Measurements from ENCODE around the gene SYP.

Gene SYP

DNA sequence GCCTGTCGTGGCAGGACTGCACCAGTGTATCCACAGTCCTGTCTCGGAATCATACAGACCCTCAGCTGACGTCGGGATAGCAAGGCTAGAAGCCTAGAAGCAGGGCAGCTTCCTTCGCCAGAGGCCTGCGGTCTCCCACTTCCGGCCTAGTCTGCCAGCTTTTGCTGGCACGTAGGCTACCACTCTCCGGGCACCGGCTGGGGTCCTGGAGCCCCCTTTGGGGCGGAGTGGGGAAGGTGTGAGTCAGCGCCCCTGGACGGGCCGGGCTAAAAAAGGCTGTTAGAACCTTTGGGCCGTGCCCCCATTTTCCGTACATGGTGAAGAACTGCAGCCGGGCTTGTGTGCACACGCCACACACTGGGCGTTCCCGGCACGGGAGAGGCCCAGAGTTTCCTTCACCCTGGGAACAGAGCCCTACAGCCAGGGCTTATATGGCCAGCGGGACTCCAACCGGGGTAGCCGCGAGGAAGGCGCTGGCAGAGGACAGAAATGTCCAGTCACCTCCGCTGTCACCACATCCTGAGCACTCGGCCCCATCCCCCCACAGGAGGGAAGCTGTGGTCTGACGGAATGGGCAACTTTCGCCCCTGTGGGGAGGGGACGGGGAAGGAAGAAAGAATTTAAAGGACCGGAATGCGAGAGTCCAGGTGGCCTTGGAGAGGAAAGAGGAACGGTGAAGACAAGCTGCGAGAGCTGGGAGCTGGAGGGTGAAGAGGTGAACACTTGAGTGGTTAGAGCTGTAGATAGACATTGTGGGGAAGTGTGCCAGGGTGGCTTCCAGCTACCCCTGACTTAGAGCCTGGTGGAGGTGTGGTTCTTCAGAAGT is 32.9 kb downstream of the SYP start:
- no peak for DNase-seq (ENCODE audit: low spot score)
- TF ChIP-seq, protein P1, sequence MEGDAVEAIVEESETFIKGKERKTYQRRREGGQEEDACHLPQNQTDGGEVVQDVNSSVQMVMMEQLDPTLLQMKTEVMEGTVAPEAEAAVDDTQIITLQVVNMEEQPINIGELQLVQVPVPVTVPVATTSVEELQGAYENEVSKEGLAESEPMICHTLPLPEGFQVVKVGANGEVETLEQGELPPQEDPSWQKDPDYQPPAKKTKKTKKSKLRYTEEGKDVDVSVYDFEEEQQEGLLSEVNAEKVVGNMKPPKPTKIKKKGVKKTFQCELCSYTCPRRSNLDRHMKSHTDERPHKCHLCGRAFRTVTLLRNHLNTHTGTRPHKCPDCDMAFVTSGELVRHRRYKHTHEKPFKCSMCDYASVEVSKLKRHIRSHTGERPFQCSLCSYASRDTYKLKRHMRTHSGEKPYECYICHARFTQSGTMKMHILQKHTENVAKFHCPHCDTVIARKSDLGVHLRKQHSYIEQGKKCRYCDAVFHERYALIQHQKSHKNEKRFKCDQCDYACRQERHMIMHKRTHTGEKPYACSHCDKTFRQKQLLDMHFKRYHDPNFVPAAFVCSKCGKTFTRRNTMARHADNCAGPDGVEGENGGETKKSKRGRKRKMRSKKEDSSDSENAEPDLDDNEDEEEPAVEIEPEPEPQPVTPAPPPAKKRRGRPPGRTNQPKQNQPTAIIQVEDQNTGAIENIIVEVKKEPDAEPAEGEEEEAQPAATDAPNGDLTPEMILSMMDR (IDR thresholded peaks at IDR 0.05; ENCODE audit: extremely low read depth, missing control alignments): no peak

DNA sequence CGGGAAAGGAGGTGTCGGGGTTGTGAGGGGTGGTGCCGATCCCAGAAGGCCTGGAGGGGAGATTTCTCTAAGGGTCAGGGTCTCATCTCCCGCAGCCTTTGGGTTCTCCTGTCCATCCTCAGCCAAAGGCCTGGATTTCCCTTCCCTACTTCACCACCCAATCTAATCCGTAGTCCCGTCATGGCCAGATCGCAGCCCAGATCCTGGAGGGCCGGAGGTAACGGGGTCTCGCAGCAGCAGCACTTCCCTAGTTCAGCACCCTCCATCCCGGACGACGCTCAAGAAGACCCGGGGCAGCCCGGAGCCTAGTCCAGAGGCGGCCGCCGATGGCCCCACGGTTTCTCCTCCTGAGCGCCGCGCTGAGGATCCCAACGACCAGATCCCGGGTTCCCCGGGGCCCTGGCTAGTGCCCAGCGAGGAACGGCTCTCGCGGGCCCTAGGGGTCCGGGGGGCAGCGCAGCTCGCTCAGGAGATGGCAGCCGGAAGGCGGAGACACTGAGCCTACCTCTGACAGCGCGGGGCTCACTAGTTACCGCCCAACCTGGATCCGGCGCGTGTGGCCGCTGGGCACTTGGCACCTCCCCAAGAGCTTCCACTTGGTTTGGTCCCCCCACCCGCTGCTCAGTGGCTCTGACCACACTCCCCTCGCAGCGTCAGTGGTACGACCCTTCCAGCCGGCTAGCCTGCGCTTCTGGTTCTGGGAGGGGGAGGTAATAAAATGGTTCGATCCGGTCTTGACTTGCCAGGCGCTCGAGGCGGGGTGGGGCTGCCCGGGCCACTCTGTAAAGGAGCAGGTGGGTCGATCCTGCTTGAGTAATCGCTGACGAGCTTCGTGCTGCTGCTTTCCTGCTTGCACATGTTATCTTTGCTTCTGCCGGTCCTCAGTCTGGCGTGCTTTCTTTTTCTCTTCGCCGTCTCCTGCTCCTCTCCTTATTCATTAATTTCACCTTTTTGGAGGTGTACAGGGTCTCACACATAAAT is 33.8 kb downstream of the SYP start:
- TF ChIP-seq, protein P1 (IDR thresholded peaks at IDR 0.05; ENCODE audit: extremely low read depth, missing control alignments): no peak
- peak; percentile 51 for DNase-seq (ENCODE audit: low spot score)

DNA sequence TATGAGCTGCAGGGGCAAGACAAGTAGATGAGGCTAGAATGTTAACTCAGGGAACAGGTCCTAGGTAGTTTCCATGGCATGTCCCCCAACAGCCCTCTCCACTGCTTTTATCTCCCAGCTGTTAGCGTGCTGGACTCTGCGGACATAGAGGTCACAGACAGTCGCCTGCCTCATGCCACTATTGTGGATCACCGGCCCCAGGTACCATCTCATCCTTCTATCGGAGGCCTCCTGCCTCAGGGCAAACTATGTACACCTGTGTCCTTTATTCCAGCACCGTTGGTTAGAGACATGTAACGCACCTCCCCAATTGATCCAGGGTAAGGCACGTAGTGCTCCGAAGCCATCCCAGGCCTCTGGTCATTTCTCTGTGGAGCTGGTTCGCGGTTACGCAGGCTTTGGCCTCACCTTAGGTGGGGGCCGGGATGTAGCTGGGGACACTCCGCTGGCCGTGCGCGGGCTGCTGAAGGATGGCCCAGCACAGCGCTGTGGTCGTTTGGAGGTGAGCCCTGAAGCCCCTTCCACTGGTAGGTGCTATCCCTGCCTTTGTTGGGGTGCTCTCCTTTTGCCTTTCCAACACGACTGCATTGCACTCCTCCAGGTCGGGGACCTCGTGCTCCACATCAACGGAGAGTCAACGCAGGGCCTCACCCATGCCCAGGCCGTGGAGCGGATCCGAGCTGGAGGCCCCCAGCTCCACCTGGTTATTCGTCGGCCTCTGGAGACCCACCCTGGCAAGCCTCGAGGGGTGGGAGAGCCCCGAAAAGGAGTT is 35.2 kb downstream of the SYP start:
- TF ChIP-seq, protein P1 (IDR thresholded peaks at IDR 0.05; ENCODE audit: extremely low read depth, missing control alignments): no peak
- DNase-seq (ENCODE audit: low spot score): no peak

DNA sequence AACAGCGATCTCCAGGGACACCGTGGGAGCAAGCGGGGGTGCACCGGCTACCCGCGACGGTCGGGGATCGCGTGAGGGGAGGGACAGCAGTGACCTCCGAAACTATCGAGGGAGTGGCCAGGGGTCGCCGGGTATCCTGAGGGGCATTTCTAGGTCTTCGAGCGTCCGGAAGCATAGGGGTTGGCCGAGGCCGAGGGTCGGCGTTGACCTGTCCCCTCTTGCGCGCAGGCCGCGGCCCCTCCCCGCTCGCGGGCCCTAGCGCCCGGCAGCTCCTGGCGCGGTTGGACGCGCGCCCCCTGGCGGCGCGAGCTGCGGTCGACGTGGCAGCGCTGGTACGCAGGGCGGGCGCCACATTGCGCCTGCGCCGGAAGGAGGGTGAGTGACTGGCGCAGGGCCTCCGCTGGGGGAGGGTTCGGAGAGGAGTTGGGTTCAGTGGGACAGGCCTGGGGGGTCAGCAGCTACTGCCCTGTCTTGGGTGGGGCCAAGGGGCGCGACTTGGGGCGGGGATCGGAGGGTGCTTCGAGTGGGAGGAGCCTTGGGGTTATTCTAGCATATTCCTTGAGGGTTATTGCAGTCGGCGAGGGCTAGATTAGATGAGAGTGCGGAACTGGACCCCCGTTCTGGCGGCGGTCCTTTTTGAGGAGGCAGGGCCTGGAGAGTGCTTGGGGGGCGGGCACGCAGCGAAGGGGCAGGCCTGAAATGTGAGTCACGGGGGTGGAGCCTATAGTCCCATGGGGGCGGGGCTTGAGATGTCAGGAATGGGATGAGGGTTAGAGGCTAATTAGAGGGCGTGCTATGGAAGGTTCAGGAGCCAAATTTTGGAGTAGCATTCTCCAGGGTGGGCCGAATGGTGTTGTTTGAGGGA is 36.2 kb downstream of the SYP start:
- TF ChIP-seq, protein P1 (IDR thresholded peaks at IDR 0.05; ENCODE audit: extremely low read depth, missing control alignments): peak; percentile 62
- peak; percentile 87 for DNase-seq (ENCODE audit: low spot score)

DNA sequence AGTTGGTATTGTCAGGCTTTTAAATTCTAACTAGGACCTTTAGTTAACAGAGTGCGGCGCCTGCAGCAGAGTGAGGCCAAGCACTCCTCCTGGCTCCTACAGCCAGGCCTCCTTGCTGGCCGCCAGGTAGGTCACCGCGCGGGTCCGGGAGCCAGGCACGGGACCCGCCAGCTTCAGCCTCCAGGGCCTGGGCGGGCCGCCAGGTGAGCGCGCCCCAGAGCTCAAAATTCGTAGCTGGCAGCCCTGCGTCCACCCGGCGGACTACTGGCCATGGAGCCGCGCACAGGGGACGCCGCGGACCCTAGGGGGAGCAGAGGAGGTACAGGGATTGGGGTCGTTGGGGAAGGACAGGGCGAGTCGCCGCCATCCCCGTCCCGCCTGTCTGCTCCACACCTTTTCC is 37.4 kb downstream of the SYP start, which contains the start of gene MAGIX:
TSS of gene MAGIX (plus strand) at position 139 of the 400 bp plus-strand sequence. CDS start at position 271, 132 bp downstream.
- TF ChIP-seq, protein P1 (IDR thresholded peaks at IDR 0.05; ENCODE audit: extremely low read depth, missing control alignments): no peak
- DNase-seq (ENCODE audit: low spot score): no peak

DNA sequence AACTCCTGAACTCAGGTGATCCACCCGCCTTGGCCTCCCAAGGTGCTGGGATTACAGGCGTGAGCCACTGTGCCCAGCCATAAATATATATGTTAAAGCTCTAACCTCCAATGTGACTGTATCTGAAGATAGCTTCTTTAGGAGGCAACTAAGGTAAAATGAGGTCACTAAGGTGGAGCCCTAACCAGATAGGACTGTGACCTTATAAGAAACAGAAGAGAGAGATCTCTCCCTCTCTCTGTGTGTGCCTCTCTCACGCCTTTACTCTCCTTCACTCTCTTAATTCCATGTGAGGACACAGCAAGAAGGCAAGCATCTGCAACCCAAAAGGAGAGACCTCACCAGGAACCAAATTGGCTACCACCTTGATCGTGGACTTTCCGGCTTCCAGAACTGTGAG is 38.4 kb downstream of the SYP start:
- TF ChIP-seq, protein P1 (IDR thresholded peaks at IDR 0.05; ENCODE audit: extremely low read depth, missing control alignments): no peak
- DNase-seq (ENCODE audit: low spot score): no peak

Data from GM20000 (cell line).